ENCODE results near the gene ZNF772. TPM values are rescaled to one million over a fixed set of nuclear protein-coding genes. Genes with fewer than 3 reads are reported as not detected.

The ZNF772 gene
- total RNA-seq, 1 experiment from 2014 or later = 11.4 TPM

- Histone ChIP-seq H3K9me3 (ENCODE audit: control insufficient read depth, low read depth, low read length) (peaks cover 12% of the 10 kb centered on the region), H3K79me1 (ENCODE audit: insufficient read depth, low read depth, low read length, poor library complexity, severe bottlenecking) (no peaks in the 10 kb centered on the region), H3K18ac (ENCODE audit: insufficient read length, low read depth, low read length) (no peak overlapping the region), H3K27ac (ENCODE audit: insufficient read length, low read depth, low read length) (no peak overlapping the region), H2BK5ac (ENCODE audit: insufficient read length, low read length) (no peak overlapping the region), H3K4me2 (ENCODE audit: insufficient read depth, insufficient read length, low read length) (no peak overlapping the region), H4K8ac (replicated peaks; ENCODE audit: insufficient read length, low read depth, low read length) (no peak overlapping the region), H3K27me3 (ENCODE audit: insufficient read depth, low read length) (no peaks in the 10 kb centered on the region), H2BK120ac (ENCODE audit: low read depth, low read length, poor library complexity, severe bottlenecking) (no peak overlapping the region), H3T11ph (ENCODE audit: low read length) (no peak overlapping the region), H3K9ac (ENCODE audit: extremely low read depth, insufficient read length, low read length) (no peak overlapping the region), H3K23me2 (ENCODE audit: insufficient read length, low read depth, low read length, poor library complexity, severe bottlenecking) (no peaks in the 10 kb centered on the region), H3K4me1 (ENCODE audit: insufficient read depth, low read length) (no peaks in the 10 kb centered on the region), H4K20me1 (ENCODE audit: control insufficient read depth, insufficient read depth, insufficient read length) (no peaks in the 10 kb centered on the region), H3K79me2 (ENCODE audit: insufficient read depth, low read length) (no peaks in the 10 kb centered on the region), H2AFZ (ENCODE audit: low read length) (no peak overlapping the region), H3K23ac (ENCODE audit: insufficient read length, low read depth, low read length) (no peak overlapping the region), H4K5ac (ENCODE audit: insufficient read length, low read depth, low read length) (no peak overlapping the region), H2BK15ac (ENCODE audit: low read depth, low read length) (no peak overlapping the region), H3K4ac (ENCODE audit: low read depth, low read length) (no peak overlapping the region), H2BK20ac (ENCODE audit: low read depth, low read length, poor library complexity, severe bottlenecking) (no peak overlapping the region), H2AK5ac (ENCODE audit: insufficient read length, low read length) (no peak overlapping the region), H3K14ac (ENCODE audit: insufficient read depth, low read length) (no peak overlapping the region), H2BK12ac (ENCODE audit: insufficient read length, low read depth, low read length) (no peak overlapping the region), H4K91ac (ENCODE audit: insufficient read length, low read depth, low read length) (no peak overlapping the region), H3K56ac (ENCODE audit: insufficient read length, low read depth, low read length) (no peak overlapping the region)
- H3K36me3 Mint-ChIP-seq (ENCODE audit: insufficient read depth in 1 of 3, low read depth in 3 of 3) = peaks cover 48 to 71% (median 50%) of the 10 kb centered on the region in 3 experiments
- DNase-seq = no peak
- H3K27me3 Mint-ChIP-seq (ENCODE audit: low read depth) = peaks cover 6% of the 10 kb centered on the region
- no peak overlapping the region for H3K27ac Mint-ChIP-seq
- WGBS (ENCODE audit: extremely low coverage, insufficient read length, low lambda C conversion rate) = no CpG with 5 or more reads among the region's 5 CpGs
- no peak overlapping the region for H3K4me3 Mint-ChIP-seq
- H3K4me1 Mint-ChIP-seq = no peaks in the 10 kb centered on the region
- peaks cover 78 to 87% of the 10 kb centered on the region in 2 experiments for H3K9me3 Mint-ChIP-seq
- TF ChIP-seq CTCF (conservative IDR thresholded peaks at IDR 0.05) = no peak
Measured at GRCh38 chr19:57466489-57466888, 10.9 kb downstream of the ZNF772 start.
